ENCODE data around the gene SFXN5. TPM values are rescaled to one million over a fixed set of nuclear protein-coding genes. Genes with fewer than 3 reads are reported as not detected.

Gene SFXN5
- polyA plus RNA-seq, 1 donor (not counting 4 experiments of a cell fraction or from before 2014, with no cell fraction given), result 6.3 TPM

DNA sequence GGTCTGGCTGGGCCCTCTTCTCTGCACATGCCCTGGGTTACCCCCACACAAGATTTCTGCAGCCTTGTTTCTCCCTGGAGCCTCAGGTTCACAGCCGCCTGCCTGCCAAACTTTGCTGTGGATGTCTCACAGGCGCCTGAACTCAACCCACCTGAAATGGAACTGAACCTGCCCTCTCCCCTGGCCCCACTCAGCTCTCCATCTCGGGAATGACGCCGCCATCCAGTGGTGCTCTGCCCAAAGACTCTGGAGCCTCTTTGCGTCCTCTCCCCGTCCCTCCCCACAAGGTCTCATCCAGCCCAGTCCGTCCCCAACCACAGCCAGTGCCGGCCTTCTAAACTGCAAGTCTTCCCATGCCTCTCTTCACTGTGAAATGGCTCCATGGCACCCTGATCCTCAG is 125.0 kb downstream of the SFXN5 start:
- dilution Hi-C loops (cut with MboI; ENCODE audit: extremely low pct_ligation_motif_present, low sequenced_read_pairs), result no loop called here
- no peak overlapping the region for H3K4me2 ChIP-seq (ENCODE audit: control insufficient read depth, extremely low read depth, insufficient read depth, low read depth, low read length)
- H3K27ac ChIP-seq (ENCODE audit: control insufficient read depth, insufficient read depth, low read length), result no peak overlapping the region
- H4K20me1 ChIP-seq (ENCODE audit: control insufficient read depth, extremely low read depth, insufficient read depth, low read length), result no peaks in the 10 kb centered on the region
- H2AFZ ChIP-seq (ENCODE audit: control insufficient read depth, low read length), result no peak overlapping the region
- H3K9me3 ChIP-seq (ENCODE audit: control insufficient read depth, low read depth, low read length), result no peaks in the 10 kb centered on the region
- no peaks in the 10 kb centered on the region for H3K79me2 ChIP-seq (ENCODE audit: control insufficient read depth, insufficient read depth, low read length)
- H3K9ac ChIP-seq (ENCODE audit: control insufficient read depth, extremely low read depth, insufficient read depth, low read length), result no peak overlapping the region
- FAIRE-seq (no peak), DNase-seq (ENCODE audit: low read depth, low spot score) (no peak)
- TF ChIP-seq, protein P1, sequence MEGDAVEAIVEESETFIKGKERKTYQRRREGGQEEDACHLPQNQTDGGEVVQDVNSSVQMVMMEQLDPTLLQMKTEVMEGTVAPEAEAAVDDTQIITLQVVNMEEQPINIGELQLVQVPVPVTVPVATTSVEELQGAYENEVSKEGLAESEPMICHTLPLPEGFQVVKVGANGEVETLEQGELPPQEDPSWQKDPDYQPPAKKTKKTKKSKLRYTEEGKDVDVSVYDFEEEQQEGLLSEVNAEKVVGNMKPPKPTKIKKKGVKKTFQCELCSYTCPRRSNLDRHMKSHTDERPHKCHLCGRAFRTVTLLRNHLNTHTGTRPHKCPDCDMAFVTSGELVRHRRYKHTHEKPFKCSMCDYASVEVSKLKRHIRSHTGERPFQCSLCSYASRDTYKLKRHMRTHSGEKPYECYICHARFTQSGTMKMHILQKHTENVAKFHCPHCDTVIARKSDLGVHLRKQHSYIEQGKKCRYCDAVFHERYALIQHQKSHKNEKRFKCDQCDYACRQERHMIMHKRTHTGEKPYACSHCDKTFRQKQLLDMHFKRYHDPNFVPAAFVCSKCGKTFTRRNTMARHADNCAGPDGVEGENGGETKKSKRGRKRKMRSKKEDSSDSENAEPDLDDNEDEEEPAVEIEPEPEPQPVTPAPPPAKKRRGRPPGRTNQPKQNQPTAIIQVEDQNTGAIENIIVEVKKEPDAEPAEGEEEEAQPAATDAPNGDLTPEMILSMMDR (optimal IDR thresholded peaks at IDR 0.05 in 1 of 3, IDR thresholded peaks at IDR 0.05 in 1 of 3, conservative IDR thresholded peaks at IDR 0.05 in 1 of 3; ENCODE audit: extremely low read depth in 1 of 3, insufficient read depth in 2 of 3, low read length in 3 of 3), result no peak
- TF ChIP-seq EZH2 (IDR thresholded peaks at IDR 0.05; ENCODE audit: low read length), result no peak
- H3K36me3 ChIP-seq (ENCODE audit: control insufficient read depth in 2 of 2, extremely low read depth in 1 of 2, insufficient read depth in 2 of 2, low read length in 2 of 2), result no peaks in the 10 kb centered on the region
- no peak overlapping the region for H3K4me3 ChIP-seq (ENCODE audit: control insufficient read depth in 2 of 3, extremely low read depth in 1 of 3, insufficient read depth in 2 of 3, low read depth in 1 of 3, low read length in 3 of 3)
- no peaks in the 10 kb centered on the region for H3K9me1 ChIP-seq (ENCODE audit: control insufficient read depth, extremely low read depth, insufficient read depth, low read length)
- H3K4me1 ChIP-seq (ENCODE audit: control insufficient read depth, extremely low read depth, insufficient read depth, low read length), result peaks cover 4% of the 10 kb centered on the region
- no peaks in the 10 kb centered on the region for H3K27me3 ChIP-seq (ENCODE audit: control insufficient read depth, extremely low read depth, insufficient read depth, low read length)

- Histone ChIP-seq H3K27ac (ENCODE audit: control insufficient read depth, insufficient read depth, low read length) (no peak overlapping the region), H3K9me3 (ENCODE audit: control insufficient read depth, low read depth, low read length) (no peaks in the 10 kb centered on the region), H4K20me1 (ENCODE audit: control insufficient read depth, extremely low read depth, insufficient read depth, low read length) (no peaks in the 10 kb centered on the region), H3K4me3 (ENCODE audit: control insufficient read depth in 2 of 3, extremely low read depth in 1 of 3, insufficient read depth in 2 of 3, low read depth in 1 of 3, low read length in 3 of 3) (no peak overlapping the region), H3K36me3 (ENCODE audit: control insufficient read depth in 2 of 2, extremely low read depth in 1 of 2, insufficient read depth in 2 of 2, low read length in 2 of 2) (no peaks in the 10 kb centered on the region), H2AFZ (ENCODE audit: control insufficient read depth, low read length) (no peak overlapping the region), H3K79me2 (ENCODE audit: control insufficient read depth, insufficient read depth, low read length) (no peaks in the 10 kb centered on the region), H3K4me2 (ENCODE audit: control insufficient read depth, extremely low read depth, insufficient read depth, low read depth, low read length) (no peak overlapping the region), H3K9ac (ENCODE audit: control insufficient read depth, extremely low read depth, insufficient read depth, low read length) (no peak overlapping the region), H3K4me1 (ENCODE audit: control insufficient read depth, extremely low read depth, insufficient read depth, low read length) (peaks cover 4% of the 10 kb centered on the region), H3K27me3 (ENCODE audit: control insufficient read depth, extremely low read depth, insufficient read depth, low read length) (no peaks in the 10 kb centered on the region), H3K9me1 (ENCODE audit: control insufficient read depth, extremely low read depth, insufficient read depth, low read length) (no peaks in the 10 kb centered on the region)
- DNase-seq (ENCODE audit: low read depth, low spot score) (no peak), FAIRE-seq (no peak)
- TF ChIP-seq, protein P1 (optimal IDR thresholded peaks at IDR 0.05 in 1 of 3, IDR thresholded peaks at IDR 0.05 in 1 of 3, conservative IDR thresholded peaks at IDR 0.05 in 1 of 3; ENCODE audit: extremely low read depth in 1 of 3, insufficient read depth in 2 of 3, low read length in 3 of 3), result no peak
- no peak for TF ChIP-seq EZH2 (IDR thresholded peaks at IDR 0.05; ENCODE audit: low read length)
- dilution Hi-C loops (cut with MboI; ENCODE audit: extremely low pct_ligation_motif_present, low sequenced_read_pairs), result no loop called here
Observed at GRCh38 chr2:72945450-72946019, 126.0 kb downstream of the SFXN5 start.
